Measurements from ENCODE around the gene TNRC6C.

The TNRC6C gene

GRCh38 chr17:78124081-78124835 is 165.8 kb downstream of the TNRC6C start:
- DNase-seq, result peak in 1 of 56 donors; percentile 23

DNA sequence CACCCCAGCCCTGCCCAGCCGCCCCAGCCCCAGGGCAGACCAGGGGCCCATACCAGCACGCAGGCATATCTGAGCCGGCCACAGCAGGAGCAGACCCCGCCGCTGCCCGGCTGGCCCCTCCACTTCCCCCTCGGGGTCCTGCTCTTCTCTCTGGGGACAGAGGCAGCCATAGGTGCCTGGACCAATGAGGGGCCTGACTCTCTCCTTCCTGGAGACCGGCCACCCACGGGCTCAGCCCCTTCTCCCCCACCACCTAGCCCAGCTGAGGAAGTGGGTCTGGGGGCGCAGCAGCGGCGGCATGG is 166.3 kb downstream of the TNRC6C start:
- no peak for DNase-seq

- DNase-seq, result no peak
These were observed 166.8 kb downstream of the TNRC6C start for GRCh38 chr17:78125138-78125913.

DNA sequence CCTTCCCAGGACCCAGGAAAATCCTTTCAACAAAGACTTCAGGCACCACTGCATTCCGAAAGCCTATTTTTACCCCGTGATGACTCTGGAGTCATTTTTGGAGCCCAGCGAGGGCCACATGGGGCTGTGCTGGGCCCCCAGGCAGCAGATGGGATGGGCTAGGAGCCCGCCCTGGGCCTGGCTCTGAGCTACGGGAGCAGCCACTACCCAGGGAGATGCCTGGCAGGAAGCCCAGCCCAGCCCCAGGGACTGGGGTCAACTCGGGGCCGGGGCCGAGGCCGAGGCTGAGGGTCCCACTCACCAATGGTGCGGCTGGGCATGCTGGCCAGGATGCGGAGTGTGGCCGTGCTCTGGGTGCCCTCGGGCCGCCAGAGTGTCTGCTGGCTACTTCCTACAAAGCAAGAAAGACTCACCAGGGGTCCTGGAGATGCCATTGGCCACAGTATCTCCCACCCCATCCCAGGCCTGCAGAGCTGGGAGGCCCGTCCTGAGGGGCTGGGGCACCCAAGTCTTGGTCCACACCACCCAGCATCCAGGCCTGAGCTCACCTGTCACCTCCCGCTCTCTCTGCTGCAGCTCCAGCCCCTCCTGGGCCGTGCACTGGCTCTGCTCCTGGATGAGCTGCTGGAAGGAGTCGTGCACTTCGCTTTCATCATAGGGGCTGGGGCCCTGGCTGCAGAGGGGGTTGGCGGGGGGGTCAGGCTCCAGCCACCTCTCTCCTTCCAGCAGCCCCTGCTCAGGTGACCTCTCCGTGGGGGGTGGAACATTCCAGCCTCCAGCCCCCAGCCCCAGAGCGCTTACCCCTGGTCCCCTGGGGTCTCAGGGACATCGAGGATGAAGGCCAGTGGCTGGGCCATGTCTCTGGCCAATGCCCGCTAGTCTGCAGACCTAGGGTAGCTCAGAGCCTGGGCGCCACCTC is 167.7 kb downstream of the TNRC6C start:
- peak in 1 of 56 donors; percentile 54 for DNase-seq

DNA sequence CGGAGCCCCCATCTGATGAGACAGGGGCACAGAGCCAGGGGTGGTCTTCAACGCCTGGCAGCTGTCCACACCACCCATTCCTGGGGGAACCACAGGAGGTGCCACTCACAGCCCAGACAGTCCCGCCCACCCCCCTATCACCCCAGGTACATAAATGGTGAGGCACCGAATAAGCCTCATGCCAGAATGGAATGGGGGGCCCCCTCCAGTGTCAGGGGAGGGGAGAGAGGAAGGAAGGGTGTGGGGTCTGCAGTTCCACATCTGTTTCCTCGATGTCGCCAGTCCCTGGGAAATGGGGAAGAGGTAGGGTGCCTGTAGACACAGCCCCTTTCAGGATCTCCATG is 168.4 kb downstream of the TNRC6C start:
- DNase-seq, result no peak

- DNase-seq, result peak in 54 of 56 donors; percentile 43 to 93 (median 84)
These were observed 168.9 kb downstream of the TNRC6C start for GRCh38 chr17:78127239-78127887.

GRCh38 chr17:78127888-78128550 is 169.5 kb downstream of the TNRC6C start:
- DNase-seq, result peak in 24 of 56 donors; percentile 25 to 82 (median 59)

- DNase-seq, result peak in 37 of 56 donors; percentile 15 to 80 (median 49)
These were observed 170.2 kb downstream of the TNRC6C start, which contains the start of gene TMC6 for GRCh38 chr17:78128551-78129350. TSS of gene TMC6 (minus strand) at chr17:78128755. CDS start at chr17:78126832, 1,923 bp downstream.

- DNase-seq, result no peak
These were observed 171.0 kb downstream of the TNRC6C start for GRCh38 chr17:78129351-78130089.

GRCh38 chr17:78130090-78130436 is 171.6 kb downstream of the TNRC6C start:
- no peak for DNase-seq

GRCh38 chr17:78130437-78131101 is 172.1 kb downstream of the TNRC6C start, which contains the start of gene TMC8:
TSS of gene TMC8 (plus strand) at chr17:78130771. CDS start at chr17:78131589, 818 bp downstream.
- peak in 4 of 56 donors; percentile 18 to 25 (median 22) for DNase-seq

DNA sequence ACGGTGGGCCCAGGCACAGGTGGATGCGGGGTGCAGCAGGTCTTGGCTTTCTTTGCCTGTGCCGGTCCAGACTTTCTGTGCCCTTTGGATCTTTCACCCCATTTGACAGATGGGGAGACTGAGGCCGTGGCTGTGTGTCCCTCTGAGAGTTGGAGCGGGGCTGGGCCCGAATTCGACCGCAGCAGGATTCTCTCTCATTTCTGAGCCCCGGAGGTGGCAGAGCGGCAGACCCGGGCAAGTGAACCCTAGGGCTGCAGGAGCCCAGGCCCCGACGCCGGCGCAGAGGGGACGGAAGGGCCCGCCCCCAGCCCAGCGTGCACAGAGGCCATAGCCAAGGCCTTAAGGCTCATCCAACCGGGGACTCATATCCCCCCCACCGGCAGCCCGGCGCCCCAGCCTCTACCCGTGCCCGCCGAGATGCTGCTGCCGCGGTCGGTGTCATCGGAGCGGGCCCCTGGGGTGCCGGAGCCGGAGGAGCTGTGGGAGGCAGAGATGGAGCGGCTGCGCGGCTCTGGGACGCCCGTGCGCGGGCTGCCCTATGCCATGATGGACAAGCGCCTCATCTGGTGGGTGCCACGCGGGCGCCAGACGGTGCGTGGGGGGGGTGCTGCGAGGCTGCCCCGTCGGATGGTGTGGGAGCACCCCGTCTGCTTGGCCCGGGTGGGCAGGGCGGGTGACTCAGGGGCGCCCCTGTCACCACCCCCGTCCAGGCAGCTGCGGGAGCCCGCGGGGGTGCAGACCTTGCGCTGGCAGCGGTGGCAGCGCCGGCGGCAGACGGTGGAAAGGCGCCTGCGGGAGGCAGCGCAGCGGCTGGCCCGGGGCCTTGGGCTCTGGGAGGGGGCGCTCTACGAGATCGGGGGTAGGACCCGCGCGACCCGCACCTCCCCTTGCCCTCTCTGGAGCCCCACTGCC is 172.9 kb downstream of the TNRC6C start:
- DNase-seq, result peak in 35 of 56 donors; percentile 17 to 82 (median 47)

DNA sequence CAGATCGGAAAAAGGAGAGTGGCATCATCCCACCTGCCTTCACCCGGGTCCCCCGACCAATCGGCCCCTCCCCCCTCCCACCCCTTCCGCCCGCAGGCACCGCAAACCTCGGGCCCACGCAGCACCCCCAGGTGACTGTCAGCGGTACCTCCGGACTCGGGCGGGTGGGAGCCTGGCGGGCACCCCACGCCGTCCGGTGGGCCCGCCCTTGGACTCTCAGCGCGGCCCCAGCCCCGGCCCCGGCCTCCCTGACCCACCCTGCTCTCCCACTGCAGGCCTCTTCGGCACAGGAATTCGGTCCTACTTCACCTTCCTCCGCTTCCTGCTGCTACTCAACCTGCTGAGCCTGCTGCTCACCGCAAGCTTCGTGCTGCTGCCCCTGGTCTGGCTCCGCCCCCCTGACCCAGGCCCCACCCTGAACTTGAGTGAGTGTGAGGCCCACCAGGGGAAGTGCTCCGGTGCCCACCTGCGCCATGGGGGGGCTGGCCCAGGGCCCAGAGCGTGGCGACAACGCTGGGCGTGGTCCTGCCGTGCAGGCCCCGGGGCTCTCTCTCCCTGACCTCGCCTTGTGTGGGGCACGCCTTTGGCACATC is 173.7 kb downstream of the TNRC6C start:
- no peak for DNase-seq

GRCh38 chr17:78132767-78133178 is 174.3 kb downstream of the TNRC6C start:
- DNase-seq, result peak in 1 of 56 donors; percentile 32

DNA sequence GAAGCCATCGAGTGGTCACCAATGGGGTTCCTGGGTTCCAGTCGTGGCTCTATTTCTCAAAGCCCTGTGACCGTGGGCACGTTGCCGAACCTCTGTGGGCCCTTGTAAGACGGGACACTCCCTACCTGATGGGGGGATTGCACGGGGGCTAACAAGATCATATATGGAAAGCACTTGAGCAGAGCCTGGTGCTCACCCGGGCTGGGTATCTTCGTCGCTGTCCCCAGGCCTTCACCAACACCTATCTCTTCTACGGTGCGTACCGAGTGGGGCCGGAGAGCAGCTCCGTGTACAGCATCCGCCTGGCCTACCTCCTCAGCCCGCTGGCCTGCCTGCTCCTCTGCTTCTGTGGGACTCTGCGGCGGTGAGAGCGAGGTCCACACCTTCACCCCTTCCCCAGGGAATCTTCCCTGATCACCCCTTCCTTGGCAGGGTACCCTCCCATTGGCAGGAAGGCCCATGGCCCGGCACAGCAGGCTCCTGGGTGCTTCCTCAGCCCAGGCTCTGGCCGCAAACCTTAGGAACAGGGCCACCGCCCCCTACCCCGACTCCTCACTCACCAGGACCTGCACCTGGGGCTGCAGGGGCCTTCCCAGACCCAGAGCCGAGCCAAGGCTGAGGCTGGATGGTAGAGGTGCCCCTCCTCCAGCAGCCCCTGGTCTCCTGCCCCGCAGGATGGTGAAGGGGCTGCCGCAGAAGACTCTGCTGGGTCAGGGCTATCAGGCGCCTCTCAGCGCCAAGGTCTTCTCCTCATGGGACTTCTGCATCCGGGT is 174.9 kb downstream of the TNRC6C start:
- no peak for DNase-seq
